B cell (primary cell): ENCODE measurements around the gene CCDC63. TPM values are rescaled to one million over a fixed set of nuclear protein-coding genes. Genes with fewer than 3 reads are reported as not detected.

ENCODE experiments used
- ATAC-seq: fragments of 200-7000 bp; cut with Tn5 transposase; one replicate; pipeline ENCODE4 v1.10.0; 2021; ENCODE audit warnings: low read depth, mild to moderate bottlenecking, moderate number of reproducible peaks, moderate library complexity
- CTCF ChIA-PET: fragments of 350-600 bp; sonication (Branson Sonifier 250); formaldehyde crosslinking; loops from one replicate; lab custom pipeline; 2021; ENCODE audit warnings: antibody characterized with exemption, inconsistent platforms; lab: Charles Lee
- POLR2A ChIA-PET: fragments of 350-600 bp; sonication (Branson Sonifier 250); formaldehyde crosslinking; loops from one replicate; lab custom pipeline; 2021; ENCODE audit warnings: antibody characterized with exemption; lab: Charles Lee
- DNase-seq: peaks from one replicate; pipeline ENCODE4 v3.0.0; 2013
- H2AFZ ChIP-seq: 2 replicates; pipeline ENCODE4 v1.6.1; 2012; ENCODE audit warnings: mild to moderate bottlenecking, low read depth, low read length; ENCODE audit not compliant: insufficient read depth, poor library complexity, severe bottlenecking
- H3K27ac ChIP-seq, 2 donors: 1 replicate in 1 of 2; 2 replicates in 1 of 2; pipeline ENCODE4 v1.5.1; 2012 to 2013; ENCODE audit warnings: low read length in 2 of 2, mild to moderate bottlenecking in 2 of 2, moderate library complexity in 1 of 2
- H3K27me3 ChIP-seq, 4 experiments: fragments of 200-600 bp in 1 of 4; sonication (generic) in 1 of 4; replicated peaks in 1 of 4; 1 replicate in 2 of 4; 2 replicates in 2 of 4; pipeline versions ENCODE4 v1.6.1 to v1.7.0; 2013 to 2016; ENCODE audit warnings: low read length in 3 of 4, mild to moderate bottlenecking in 2 of 4, mixed read lengths in 1 of 4, moderate library complexity in 1 of 4; ENCODE audit not compliant: insufficient read depth in 4 of 4, control insufficient read depth in 3 of 4; ENCODE audit errors: control extremely low read depth in 1 of 4
- H3K36me3 ChIP-seq, 2 experiments: replicated peaks in 1 of 2; 1 replicate in 1 of 2; 2 replicates in 1 of 2; pipeline versions ENCODE4 v1.6.1 to v1.7.1; 2013; ENCODE audit warnings: low read length in 1 of 2; ENCODE audit not compliant: insufficient read depth in 2 of 2, control insufficient read depth in 1 of 2; ENCODE audit errors: control extremely low read depth in 1 of 2, extremely low read depth in 1 of 2
- H3K4me1 ChIP-seq, 2 donors: fragments of 200-600 bp in 1 of 2; sonication (generic) in 1 of 2; 1 replicate in 1 of 2; 2 replicates in 1 of 2; pipeline versions ENCODE4 v1.5.1 to v1.6.1; 2013 to 2017; ENCODE audit warnings: low read length in 2 of 2; ENCODE audit not compliant: control insufficient read depth in 2 of 2, insufficient read depth in 2 of 2
- H3K4me2 ChIP-seq: replicated peaks from 2 replicates; pipeline ENCODE3; 2012; ENCODE audit warnings: mild to moderate bottlenecking, low read depth, low read length; ENCODE audit not compliant: poor library complexity, severe bottlenecking
- H3K4me3 ChIP-seq, 5 experiments: fragments of 200-600 bp in 1 of 5; sonication (generic) in 1 of 5; 1 replicate in 3 of 5; 2 replicates in 2 of 5; pipeline versions ENCODE4 v1.5.1 to v1.7.0; 2011 to 2016; ENCODE audit warnings: low read length in 4 of 5, mild to moderate bottlenecking in 4 of 5, low read depth in 2 of 5, control low read depth in 1 of 5, moderate library complexity in 1 of 5; ENCODE audit not compliant: insufficient read depth in 1 of 5; ENCODE audit errors: control extremely low read depth in 1 of 5, extremely low read depth in 1 of 5
- H3K79me2 ChIP-seq: fragments of 200-600 bp; sonication (generic); one replicate; pipeline ENCODE4 v1.6.0; 2016; ENCODE audit warnings: low read length; ENCODE audit not compliant: control insufficient read depth, insufficient read depth
- H3K9ac ChIP-seq: fragments of 200-600 bp; sonication (generic); 2 replicates; pipeline ENCODE4 v1.6.1; 2017; ENCODE audit warnings: mild to moderate bottlenecking, low read length, moderate library complexity
- H3K9me3 ChIP-seq, 3 donors: one replicate each; pipeline versions ENCODE4 v1.6.1 to v1.7.1; 2013; ENCODE audit warnings: low read length in 2 of 3; ENCODE audit not compliant: control insufficient read depth in 2 of 3, insufficient read depth in 1 of 3; ENCODE audit errors: control extremely low read depth in 1 of 3
- H4K20me1 ChIP-seq: 2 replicates; pipeline ENCODE4 v1.6.0; 2012; ENCODE audit warnings: mild to moderate bottlenecking, low read length; ENCODE audit not compliant: insufficient read depth, control insufficient read depth, poor library complexity, severe bottlenecking
- H3K27ac Mint-ChIP-seq: one replicate; pipeline ENCODE4 v1.8.0; 2021; ENCODE audit warnings: mixed read lengths
- H3K27me3 Mint-ChIP-seq: one replicate; pipeline ENCODE4 v1.8.0; 2021; ENCODE audit warnings: mixed read lengths
- H3K4me1 Mint-ChIP-seq: one replicate; pipeline ENCODE4 v1.8.0; 2021; ENCODE audit warnings: mixed read lengths
- H3K4me3 Mint-ChIP-seq: one replicate; pipeline ENCODE4 v1.8.0; 2021; ENCODE audit warnings: mixed read lengths
- H3K9me3 Mint-ChIP-seq: one replicate; pipeline ENCODE4 v1.8.0; 2022; ENCODE audit warnings: mixed read lengths; ENCODE audit not compliant: insufficient read depth
- CTCF ChIP-seq: fragments of 200-600 bp; IDR thresholded peaks from one replicate; pipeline ENCODE4 v1.8.0; 2022; ENCODE audit warnings: antibody characterized with exemption, mild to moderate bottlenecking
- EZH2 ChIP-seq: IDR thresholded peaks from 2 replicates; pipeline ENCODE4 v1.6.1; 2012; ENCODE audit warnings: borderline replicate concordance, low read depth, mild to moderate bottlenecking, moderate library complexity, low read length; ENCODE audit not compliant: insufficient read depth, poor library complexity, severe bottlenecking
- WGBS: methylation state at CpG from one replicate; pipeline ENCODE4 v1.1.5; 2013; ENCODE audit warnings: missing lambda C conversion rate; ENCODE audit not compliant: insufficient coverage; 5-methylcytosine and 5-hydroxymethylcytosine counted together
- intact Hi-C: fragments of 100-400 bp; cut with micrococcal nuclease; formaldehyde crosslinking; loops from one replicate; pipeline ENCODE4 v1.10.0; 2022
- polyA plus RNA-seq: library from polyadenylated mRNA; depleted of rRNA; stranded (reverse); fragments of >200 nt; gene quantifications from 2 replicates; pipeline ENCODE4 v1.2.3, GENCODE V29; 2012
- total RNA-seq, 2 donors: library from RNA; stranded (reverse); fragments of 120-200 nt in 1 of 2; gene quantifications; 1 replicate in 1 of 2; 2 replicates in 1 of 2; pipeline versions ENCODE4 v1.2.3 to v1.2.4, GENCODE V29; 2013 to 2022

The CCDC63 gene
- total and polyA plus RNA-seq, 2 donors (not counting 1 experiment from before 2014, with no cell fraction given), result not detected

GRCh38 chr12:110917961-110918360, 71.2 kb downstream of the CCDC63 start:
- H3K4me3 Mint-ChIP-seq, result no peak overlapping the region
- H3K9ac ChIP-seq, result no peak overlapping the region
- H3K36me3 ChIP-seq, result no peaks in the 10 kb centered on the region
- H3K4me1 Mint-ChIP-seq, result peaks cover 26% of the 10 kb centered on the region
- DNase-seq (no peak), ATAC-seq (no peak)
- H3K27me3 ChIP-seq, result peaks cover 0 to 2% (median 0%) of the 10 kb centered on the region in 4 experiments
- H3K9me3 Mint-ChIP-seq, result no peaks in the 10 kb centered on the region
- no peak overlapping the region for H2AFZ ChIP-seq
- 94% methylated on average over 6 of the region's 7 CpGs for WGBS
- ChIA-PET POLR2A (no interaction called here), CTCF (no interaction called here)
- no peak overlapping the region for H3K27ac ChIP-seq
- no peaks in the 10 kb centered on the region for H4K20me1 ChIP-seq
- H3K27ac Mint-ChIP-seq, result no peak overlapping the region
- no peak overlapping the region for H3K4me2 ChIP-seq
- peaks cover 18 to 21% of the 10 kb centered on the region in 2 donors for H3K4me1 ChIP-seq
- intact Hi-C loops, result no loop called here
- no peaks in the 10 kb centered on the region for H3K79me2 ChIP-seq
- no peaks in the 10 kb centered on the region for H3K9me3 ChIP-seq
- H3K27me3 Mint-ChIP-seq, result peaks cover 8% of the 10 kb centered on the region
- no peak overlapping the region for H3K4me3 ChIP-seq
- TF ChIP-seq EZH2, result no peak
- TF ChIP-seq CTCF, result no peak

GRCh38 chr12:110919720-110920119, 72.9 kb downstream of the CCDC63 start:
- H2AFZ ChIP-seq, result no peak overlapping the region
- DNase-seq (no peak), ATAC-seq (no peak)
- intact Hi-C loops, result no loop called here
- no peak overlapping the region for H3K27ac ChIP-seq
- H3K79me2 ChIP-seq, result no peaks in the 10 kb centered on the region
- H3K4me2 ChIP-seq, result no peak overlapping the region
- no peaks in the 10 kb centered on the region for H3K9me3 ChIP-seq
- no peaks in the 10 kb centered on the region for H4K20me1 ChIP-seq
- H3K9ac ChIP-seq, result no peak overlapping the region
- H3K27me3 ChIP-seq, result peaks cover 0 to 2% (median 0%) of the 10 kb centered on the region in 4 experiments
- no peak overlapping the region for H3K27ac Mint-ChIP-seq
- no peak overlapping the region for H3K4me3 Mint-ChIP-seq
- H3K4me3 ChIP-seq, result no peak overlapping the region
- peaks cover 11% of the 10 kb centered on the region for H3K4me1 Mint-ChIP-seq
- no peaks in the 10 kb centered on the region for H3K36me3 ChIP-seq
- CTCF ChIA-PET, result no interaction called here
- POLR2A ChIA-PET, result no interaction called here
- TF ChIP-seq CTCF, result no peak
- peaks cover under 1 to 3% of the 10 kb centered on the region in 2 donors for H3K4me1 ChIP-seq
- H3K27me3 Mint-ChIP-seq, result peaks cover 14% of the 10 kb centered on the region
- WGBS, result 95% methylated on average over 4 of the region's 5 CpGs
- no peaks in the 10 kb centered on the region for H3K9me3 Mint-ChIP-seq
